Activated CD4-positive, alpha-beta T cell treated with anti-CD3 and anti-CD28 coated beads for 4 hours (primary cell): ENCODE results near the gene NPHP4.

Source experiments
- DNase-seq, 2 donors: peaks; one replicate each; pipeline ENCODE4 v3.0.0-alpha.2; 2020

NPHP4 gene

DNA sequence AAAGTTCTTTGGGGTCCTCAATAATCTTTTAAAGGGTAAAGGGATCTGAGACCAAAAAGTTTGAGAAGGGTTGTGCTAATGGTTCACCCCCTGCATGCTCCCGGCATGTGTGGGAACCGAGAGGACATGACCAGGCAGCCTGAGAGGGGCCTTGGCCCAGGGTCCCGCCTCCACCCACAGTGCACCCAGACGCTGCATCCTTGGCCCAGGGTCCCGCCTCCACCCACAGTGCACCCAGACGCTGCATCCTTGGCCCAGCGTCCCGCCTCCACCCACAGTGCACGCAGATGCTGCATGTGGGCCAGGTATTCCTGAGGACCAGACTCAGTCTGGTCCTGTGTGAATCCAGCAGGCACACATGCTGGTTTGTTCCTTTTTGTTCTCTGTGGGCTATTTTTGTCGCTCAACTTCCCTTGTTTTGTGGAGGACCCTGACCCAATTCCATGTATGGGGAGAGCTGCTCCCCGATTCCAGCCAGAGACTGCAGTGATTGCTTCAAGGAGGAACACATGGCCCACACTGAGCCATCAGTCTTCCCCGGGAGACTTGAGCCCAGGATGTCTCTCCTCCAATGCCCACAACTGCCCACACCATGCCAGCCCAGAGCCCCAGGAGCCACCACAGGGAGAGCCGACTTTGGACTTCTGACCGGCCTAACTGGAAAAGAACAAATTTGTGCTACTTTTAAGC, 3.5 kb downstream of the NPHP4 start:
- DNase-seq: no peak

DNA sequence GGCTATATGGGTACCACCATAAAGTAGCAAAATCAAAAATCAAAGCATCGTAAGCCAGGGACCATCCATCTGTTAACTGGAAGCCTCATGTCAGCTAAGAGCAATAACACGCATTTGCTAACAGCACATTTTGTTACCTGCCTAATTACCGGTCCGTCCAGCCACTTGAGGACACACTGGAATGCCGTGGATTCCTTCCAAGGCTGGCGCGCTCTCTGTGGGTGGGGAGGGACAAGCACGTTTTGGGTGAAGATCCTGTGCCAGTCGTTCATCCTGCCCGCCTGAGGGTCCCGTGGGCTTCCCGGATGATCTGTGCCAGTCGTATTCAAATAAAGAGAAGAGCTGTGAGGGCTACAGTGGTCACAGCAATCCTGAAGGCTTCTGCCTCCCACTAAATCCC, 6.2 kb downstream of the NPHP4 start:
- no peak for DNase-seq

DNA sequence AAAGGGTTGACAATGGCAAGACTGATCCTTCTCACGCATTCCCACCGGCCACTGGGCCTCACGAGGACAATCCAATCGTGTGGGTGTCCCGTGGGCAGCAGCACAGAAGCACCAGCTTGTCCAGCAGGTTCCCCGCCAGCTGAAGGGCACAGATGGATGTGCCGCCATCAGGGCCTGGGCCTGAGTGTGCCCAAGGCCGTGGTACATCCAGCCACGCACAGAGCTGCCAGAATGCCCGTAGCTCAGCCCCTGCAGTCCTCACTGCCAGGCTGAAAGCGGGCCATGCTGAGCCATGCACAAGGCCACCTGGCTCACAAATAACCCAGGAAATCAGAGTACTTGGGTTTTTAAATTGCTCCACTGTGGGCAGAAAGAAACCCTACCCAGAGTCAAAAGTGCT, 7.0 kb downstream of the NPHP4 start:
- DNase-seq: no peak

DNA sequence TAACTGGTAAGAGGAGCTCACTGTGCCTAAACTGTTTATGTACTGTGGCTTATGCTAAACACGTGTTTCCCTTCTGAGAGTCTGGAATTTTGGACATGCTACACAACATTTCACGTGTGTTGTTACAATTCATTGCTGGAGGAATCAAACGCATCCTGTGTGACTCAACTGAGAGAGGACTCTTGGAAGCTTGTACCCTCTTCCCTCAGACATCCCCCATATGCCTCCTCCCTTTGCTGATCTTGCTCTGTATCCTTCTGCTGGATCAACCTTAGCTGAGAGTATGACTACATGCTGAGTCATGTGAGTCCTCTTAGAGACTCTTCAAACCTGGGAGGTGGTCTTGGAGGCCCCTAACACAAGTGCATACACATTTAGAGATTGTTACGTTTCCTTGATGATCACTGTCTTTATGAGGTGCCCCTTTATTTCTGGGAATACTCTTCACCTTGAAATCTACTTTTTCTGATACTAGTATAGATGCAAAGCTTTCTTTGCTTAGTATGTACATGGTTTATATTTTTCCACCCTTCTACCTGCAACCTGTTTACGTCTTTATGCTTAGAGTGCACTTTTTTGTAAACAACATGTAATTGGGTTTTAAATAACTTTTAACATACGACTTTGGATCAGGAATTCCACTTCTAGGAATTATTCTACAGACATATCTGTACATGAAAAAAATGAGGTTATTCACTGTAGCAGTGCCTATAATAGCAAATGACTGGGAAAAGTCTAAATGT, 8.7 kb downstream of the NPHP4 start:
- DNase-seq: no peak

DNA sequence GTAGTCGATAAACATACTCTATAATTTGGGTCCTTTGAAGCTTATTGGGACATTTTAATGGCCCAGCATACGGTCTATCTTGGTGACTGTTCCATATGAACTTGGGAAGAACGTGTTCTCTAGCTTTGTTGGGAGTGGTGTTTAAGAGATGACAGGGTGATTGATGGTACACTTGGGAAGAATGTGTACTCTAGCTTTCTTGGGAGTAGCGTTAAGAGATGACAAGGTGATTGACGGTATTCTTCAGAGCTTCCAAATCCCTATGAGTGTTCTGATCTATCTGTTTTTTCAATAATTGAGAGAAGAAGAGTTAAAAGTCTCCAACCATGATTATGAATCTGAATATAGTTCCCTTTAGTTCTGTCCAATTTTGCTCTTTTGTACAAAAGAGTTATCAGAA, 9.4 kb downstream of the NPHP4 start:
- no peak for DNase-seq

DNA sequence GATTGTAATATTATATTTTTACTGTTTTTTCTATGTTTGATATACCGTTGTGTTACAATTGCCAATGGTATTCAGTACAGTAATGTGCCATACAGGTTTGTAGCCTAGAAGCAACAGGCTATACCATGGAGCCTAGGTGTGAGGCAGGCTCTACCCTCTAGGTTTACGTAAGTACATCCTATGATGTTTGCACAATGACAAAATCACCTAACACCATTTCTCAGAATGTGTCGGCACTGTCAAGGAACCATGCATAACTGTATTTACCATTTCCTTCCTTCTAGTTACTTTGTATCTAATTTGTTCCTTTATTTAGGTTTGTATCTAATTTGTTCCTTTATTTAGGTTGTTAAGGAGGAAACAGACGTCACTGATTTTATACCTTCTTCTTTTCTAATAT, 9.9 kb downstream of the NPHP4 start:
- DNase-seq: no peak

DNA sequence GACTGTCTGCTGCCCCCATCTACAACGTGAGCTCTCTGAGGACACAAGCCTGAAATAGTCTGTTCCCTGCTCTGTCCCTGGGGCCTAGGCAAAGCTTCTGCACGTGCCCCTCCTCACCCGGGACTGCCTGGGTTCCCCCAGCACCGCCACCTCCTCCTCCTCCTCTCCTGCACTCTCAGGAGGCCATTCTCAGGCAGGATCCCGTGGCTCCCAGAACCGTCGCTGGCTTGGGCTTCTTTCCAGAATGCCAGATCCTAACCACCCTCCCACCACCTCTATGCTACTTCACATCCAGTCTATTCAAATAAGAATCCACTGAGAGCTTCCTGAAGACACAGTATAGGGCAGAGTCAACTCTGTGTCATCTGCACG, 11.2 kb downstream of the NPHP4 start:
- no peak for DNase-seq

DNA sequence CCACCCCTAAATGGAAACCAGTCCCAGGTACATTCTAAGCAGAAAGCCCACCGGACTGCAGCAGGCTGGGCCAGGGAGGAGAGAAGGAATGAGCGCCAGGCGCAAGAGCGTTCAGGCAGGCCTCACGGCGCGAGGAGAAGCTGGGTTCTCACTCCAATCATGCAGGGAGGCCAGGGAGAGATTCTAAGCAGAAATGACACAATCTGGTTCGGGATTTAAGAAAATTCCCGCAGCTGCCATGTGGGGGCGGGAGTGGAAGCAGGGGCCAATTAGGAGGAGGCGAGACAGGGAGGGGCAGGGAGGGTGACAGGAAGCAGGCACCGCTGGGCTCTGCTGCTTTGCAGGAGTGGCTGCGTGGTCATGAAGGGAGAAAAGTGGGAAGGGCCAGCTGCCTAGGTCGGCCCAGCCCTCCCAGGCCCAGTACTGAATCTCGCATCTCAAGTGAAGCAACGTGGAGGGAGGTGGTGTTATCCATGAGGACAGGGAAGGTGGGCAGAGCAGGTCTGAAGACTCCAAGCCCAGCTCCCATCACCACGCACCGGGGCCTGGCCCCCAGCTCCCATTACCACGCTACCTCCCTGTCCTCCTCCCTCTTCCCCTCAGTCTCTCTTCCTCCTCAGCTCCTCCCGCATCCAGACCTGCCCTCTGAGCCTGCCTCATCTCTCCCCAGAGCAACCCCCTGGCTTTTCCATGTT, 11.8 kb downstream of the NPHP4 start:
- DNase-seq: no peak

DNA sequence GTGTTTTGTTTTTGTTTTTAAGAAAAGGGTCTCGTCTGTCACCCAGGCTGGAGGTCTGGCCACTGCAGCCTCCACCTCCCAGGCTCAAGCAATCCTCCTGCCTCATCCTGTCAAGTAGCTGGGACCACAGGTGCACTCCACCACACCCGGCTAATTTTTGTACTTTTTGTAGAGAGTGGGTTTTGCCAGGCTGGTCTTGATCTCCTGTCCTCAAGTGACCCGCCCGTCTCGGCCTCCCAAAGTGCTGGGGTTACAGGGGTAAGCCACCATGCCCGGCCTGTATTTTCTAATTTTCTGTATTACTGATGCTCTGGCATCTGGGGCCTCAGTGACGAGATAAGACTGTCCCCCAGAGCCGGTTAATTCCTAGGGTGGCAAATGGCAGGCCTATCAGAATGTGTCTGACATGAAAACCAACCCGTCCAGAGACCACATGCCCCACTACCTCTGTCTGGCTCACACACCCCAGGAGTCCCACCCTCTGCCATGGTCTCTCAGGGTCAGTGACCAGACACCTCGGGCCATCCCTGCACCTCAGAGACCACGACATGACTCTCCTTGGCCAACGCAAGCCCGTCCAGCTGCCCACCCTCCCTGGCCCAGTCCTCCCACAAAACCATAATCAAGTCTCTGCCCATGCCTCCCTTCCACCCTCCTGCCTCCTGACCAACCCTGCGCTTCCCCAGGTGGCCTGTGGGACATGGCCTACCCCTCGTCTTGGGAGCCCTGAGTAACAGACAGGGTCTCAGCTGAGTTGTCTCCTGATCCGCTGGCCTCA, 12.5 kb downstream of the NPHP4 start:
- DNase-seq: no peak

DNA sequence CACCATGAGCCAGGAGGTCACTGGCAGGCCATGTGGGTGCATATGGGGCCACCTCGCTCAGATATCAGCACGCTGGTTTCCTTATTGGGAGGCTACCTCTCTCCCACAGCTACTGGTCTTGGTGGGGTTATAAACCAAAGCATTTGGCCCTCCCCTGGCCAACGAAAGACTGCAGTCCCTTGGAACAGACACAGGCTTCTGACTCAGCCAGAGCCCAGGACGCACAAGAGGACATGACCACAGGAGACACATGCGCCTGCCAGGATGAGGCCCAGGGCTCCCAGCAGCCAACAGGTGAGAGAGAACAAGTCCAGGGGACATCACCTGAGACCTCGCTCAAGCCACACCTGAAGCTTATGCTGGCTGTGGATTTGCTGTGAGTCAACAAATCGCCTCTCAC, 13.8 kb downstream of the NPHP4 start:
- no peak for DNase-seq

DNA sequence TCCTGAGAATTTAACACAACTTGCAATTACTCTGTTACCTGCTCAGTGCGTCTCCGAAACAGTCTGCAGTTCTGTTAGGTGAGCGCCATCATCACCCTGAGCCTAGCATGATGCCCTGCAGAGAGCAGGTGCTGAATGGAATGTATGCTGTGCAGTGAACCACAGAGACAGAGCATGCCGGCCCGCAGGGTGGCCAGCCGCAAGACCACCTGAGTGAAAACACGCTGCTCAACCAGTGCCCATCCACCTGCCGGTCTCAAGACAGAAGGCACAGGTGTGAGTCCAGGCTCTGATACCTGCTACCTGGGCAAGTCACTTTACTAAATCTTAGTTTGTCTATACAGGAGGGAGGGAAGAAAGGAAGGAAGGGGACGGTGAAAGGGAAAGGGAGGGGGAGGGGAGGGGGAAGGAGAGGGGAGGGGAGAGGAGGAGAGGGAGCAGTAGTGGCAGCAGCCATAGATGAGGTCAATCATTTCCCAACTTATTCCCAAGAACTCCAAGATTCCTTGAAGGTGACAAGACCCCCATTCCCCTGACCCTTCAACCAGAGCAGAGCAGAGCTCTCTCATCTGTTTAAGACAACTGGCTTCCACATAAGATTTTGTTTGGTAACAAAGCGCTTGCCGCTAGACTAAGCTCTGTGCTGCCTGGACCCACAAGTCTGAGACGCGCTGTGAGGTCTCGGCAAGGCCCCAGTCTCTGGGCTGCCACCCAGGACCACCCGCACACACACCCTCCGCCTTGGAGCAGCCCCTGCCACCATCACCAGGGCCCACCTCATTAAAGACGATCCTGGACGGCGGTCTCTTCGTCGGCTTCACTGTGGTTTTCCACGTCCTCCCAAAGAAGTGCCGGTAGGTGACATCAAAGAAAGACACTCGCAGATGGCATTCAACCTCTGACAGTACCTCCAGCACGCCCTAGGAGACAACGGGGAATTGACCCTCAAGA, 14.5 kb downstream of the NPHP4 start:
- DNase-seq: no peak

DNA sequence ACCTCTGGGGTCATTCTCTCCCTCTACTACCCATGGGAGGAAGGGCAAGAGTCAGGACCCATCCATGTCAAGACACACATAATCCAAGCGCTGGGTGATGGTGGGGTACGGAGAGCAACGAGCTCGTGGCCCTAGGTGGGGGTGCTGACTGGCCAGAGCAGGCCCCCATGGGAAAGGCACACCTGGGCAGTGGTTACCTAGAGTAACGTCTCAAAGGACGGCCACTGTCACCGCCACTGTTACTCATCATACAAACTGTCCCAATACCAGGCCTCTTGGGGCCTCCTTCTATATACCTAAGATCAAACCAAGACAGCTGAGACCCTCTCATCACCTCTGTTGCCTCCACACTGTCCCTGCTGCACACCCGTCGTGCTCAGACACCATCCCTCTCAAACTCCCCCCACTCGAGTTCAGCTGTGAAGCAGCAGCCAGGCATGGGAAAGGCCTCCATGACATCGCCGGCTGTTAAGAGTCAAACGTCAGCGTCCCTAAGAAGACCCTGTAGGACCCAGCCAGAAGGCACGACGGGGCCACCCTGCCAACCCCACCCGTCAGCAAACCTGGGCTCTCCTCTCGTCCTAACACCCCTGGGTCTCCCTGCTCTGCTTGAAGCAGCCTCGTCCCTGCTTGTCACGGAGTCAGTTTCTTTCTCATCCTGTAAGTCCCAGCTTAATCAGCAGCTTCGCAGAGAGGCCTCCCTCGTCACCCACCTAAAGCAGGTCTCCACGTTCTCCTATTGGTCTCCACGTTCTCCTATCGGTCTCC, 15.3 kb downstream of the NPHP4 start:
- no peak for DNase-seq

DNA sequence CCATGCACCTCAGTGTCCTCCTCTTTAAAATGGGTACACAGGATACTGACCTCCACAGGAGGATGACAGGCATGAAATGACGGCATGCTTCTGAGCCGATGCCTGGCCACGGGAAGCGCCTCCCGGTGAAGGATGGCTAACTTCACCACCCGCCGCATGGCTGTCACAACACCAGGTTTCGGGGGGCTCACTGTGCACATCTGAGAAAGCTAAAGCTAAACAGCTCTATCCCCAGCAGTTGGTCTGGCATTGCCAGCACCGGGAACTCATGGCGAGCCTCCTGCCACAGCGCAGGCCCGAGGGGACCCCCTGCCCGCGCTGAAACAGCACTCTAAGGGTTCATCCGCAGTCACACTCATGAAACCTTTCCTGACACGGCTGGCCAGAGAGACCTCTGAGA, 16.0 kb downstream of the NPHP4 start:
- DNase-seq: no peak

DNA sequence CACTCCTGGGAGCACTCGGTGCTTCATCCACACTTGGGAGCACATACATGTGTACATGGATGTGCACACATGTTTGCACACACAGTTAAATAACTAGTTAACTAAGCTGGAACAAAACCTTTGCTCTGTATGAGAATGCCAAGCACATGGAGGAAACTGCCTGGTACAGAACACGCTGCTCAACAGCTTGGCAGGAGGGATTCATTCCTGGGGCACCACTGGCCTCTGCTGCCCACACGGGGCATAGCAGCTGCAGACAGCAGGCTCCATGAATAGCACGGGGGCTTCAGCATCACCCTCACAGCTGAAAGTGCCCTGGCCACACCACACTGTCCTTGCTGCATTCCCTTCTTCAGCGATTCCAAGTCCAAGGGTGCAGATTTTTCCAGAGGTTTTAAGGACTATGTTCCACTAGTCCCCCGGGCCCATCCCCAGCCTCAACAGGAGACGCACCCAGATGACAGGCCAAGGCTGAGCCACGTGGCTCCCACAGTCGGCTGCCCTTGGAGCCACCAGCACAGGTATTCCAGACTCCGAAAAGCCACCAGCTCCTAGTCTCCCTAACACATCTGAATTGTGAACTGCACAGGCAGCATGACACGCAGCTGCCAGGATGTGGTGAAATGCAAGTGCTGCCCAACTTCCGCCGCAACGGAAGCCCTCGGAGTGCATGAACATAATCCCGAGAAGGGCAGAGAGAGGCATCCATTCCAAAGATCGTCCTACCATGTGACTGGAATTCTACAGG, 16.9 kb downstream of the NPHP4 start:
- DNase-seq: peak in 1 of 2 donors; percentile 28

DNA sequence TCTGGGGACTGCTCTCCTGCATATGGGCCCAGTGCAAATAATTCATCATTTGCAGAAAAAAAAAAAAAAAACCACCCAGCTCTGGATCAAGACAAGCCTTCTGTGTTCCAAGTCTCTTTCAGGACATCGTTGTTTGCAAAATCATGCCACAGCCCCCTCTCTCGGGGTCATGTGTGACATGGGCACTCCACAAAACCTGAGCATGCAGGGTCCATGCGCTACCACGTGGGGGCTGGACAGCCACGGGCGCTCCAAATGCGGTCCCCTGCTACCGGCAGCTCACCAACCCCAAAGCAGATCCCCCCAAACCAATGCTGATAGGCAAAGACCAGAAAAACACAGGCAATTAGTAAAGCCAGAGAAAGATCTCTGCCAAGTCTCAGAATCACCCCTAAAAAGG, 17.6 kb downstream of the NPHP4 start:
- no peak for DNase-seq

DNA sequence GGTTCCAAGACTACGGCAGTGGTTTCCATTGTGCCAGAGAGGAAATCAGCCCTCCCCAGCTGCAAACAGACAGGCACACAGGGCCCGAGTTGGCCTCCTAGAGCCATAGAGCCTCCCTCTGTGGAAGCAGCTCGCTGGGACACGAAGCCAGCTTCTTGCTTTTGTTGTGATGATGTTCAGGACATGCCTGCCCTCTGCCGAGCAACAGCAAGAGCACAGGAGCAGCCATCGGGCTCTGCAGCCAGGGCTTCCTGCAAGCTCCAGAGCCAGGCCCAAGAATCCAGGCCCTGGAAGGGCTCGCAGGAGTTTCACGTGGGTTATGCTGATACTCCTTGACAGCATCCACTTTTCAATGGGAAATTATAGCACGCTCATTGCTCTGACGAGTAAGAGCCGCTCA, 18.5 kb downstream of the NPHP4 start:
- no peak for DNase-seq

DNA sequence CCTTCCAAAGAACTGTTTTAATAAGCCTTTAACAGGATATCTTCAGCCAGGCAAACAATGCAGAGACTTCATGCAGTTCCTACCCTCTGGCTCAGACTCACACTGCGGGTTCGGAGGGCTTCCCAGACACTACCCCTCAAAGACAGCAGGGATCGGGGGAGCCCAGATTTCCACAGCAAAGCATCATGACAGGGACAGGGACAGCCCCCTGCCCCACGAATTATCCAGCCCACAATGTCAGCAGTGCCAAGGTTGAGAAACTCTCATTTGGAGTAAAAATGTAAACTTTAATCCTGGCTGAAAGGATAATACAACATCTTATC, 20.1 kb downstream of the NPHP4 start:
- DNase-seq: no peak

DNA sequence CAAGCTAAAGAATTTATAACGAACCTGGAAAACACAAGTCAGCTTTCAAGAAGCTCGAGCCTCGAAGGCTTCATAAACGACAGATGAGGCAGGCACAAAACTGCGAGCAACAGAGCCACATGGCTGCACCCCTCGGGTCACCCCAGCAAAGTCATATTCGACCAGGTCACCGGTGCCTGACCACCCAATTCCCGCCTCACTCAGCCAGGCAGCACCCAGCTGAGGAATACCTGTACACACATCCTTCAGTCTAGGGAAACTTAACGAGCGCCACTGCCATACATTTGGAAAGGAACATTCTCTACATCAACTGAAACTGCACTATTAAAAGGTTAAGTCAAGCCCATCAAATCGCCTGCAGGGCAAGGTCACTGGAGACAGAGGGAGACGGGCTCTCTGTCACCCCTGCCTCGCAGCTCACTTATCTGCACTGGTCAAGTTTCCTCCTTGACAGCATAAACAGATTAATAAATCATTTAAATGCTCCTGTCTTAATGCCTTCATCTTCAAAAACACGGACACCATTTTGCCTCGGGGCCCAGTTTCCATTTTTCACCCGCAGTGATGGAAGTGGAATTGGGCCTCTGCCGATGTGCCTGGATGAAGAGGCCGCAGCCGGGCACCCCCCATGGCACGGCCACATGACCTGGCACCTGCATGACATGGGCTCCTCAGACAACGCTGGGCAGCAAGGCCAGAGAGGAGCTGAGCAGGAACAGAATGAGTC, 20.6 kb downstream of the NPHP4 start:
- DNase-seq: no peak

DNA sequence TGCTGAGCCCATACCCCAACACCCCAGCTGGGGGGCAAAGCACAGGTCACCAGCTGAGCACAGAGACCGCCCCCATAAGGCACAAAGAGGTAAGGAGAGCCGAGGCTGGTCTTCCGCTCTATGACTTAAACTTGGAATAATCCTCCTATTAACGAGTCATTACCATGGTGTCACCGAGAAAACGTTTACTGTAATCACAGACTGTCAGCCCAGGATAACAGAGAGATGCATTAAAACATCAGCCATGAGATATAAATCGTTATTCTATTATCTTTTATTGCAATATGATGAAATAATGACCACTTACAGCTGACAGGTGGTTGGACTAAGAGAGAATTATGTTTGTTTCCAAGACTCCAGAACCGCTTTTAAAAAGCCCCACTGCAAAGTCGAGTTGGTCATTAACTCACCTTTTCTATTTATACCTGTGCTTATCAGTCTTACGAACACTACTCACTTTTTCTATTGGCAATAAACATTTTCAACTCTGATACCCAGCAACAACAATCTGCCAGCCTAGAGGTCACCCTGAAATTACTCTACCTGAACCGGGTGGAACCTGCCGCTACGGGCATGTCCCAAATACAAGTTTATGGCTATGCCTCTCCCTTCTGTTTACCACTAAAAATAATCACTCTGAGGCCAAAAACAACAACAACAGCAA, 21.5 kb downstream of the NPHP4 start:
- DNase-seq: no peak

DNA sequence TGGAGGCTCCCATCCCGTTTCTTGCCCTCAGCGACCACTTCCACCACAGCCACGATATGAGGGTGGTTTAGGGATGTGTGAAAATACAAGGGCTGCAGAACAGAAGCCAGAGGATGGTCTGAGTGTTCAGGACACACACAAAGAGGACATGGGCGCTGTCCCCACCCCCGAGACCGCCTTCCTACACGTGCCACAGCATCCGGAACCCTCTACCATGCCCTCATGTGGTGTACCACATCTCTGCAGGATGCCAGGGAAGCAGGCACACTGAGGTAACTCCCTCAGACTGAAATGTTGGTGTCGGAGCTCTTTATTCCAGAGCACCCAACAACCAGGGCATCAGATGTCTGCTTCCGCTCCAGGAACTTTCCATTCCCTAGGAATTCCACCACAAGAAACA, 23.1 kb downstream of the NPHP4 start:
- no peak for DNase-seq
